Smooth muscle cell of the pulmonary artery (primary cell): ENCODE data around the gene FKBP8. TPM values are rescaled to one million over a fixed set of nuclear protein-coding genes. Genes with fewer than 3 reads are reported as not detected.

Source experiments
- total RNA-seq: library from RNA; depleted of rRNA; stranded (reverse); fragments of >200 nt; gene quantifications from 2 replicates; pipeline ENCODE4 v1.2.3, GENCODE V29; 2014

FKBP8 gene
- total RNA-seq = 299 and 304 TPM in 2 replicates

GRCh38 chr19:18542941-18543813 lies at the start of gene FKBP8:
Gene FKBP8, minus strand, starts transcription at chr19:18543573. Its CDS starts 1,603 bp downstream, at chr19:18541970.

GRCh38 chr19:18588611-18589379 lies 45.4 kb upstream of the FKBP8 start, which contains the start of gene REX1BD:
Gene REX1BD, plus strand, starts transcription at chr19:18588798. Its CDS starts 4 bp downstream, at chr19:18588802.

GRCh38 chr19:18571564-18572344 lies 28.4 kb upstream of the FKBP8 start, which contains the start of gene UBA52:
Gene UBA52, plus strand, starts transcription at chr19:18571857. Its CDS starts 1,444 bp downstream, at chr19:18573301.

GRCh38 chr19:18557411-18558201 lies 14.2 kb upstream of the FKBP8 start, which contains the start of gene KXD1:
Gene KXD1, plus strand, starts transcription at chr19:18557870. Its CDS starts 4,187 bp downstream, at chr19:18562057.

GRCh38 chr19:18521692-18522123 lies 21.7 kb downstream of the FKBP8 start, which contains the start of gene ELL:
Gene ELL, minus strand, starts transcription at chr19:18522070. Its CDS starts 15 bp downstream, at chr19:18522055.

Other genes starting within 250 kb of the FKBP8 start
- gene LSM4, start 220.5 kb downstream of the FKBP8 start, total RNA-seq = 85.4 and 90.5 TPM in 2 replicates
- gene PGPEP1, start 203.0 kb downstream of the FKBP8 start, total RNA-seq = 53.4 and 53.7 TPM in 2 replicates
- 78.5 and 124 TPM in 2 replicates for gene GDF15, start 157.4 kb downstream of the FKBP8 start, total RNA-seq
- gene LRRC25, start 146.0 kb downstream of the FKBP8 start, total RNA-seq = 0.07 TPM in 2 replicates
- 50.0 and 70.0 TPM in 2 replicates for gene SSBP4, start 124.2 kb downstream of the FKBP8 start, total RNA-seq
- gene ISYNA1, start 105.4 kb downstream of the FKBP8 start, total RNA-seq = 16.9 and 63.8 TPM in 2 replicates
- gene ELL, start 21.5 kb downstream of the FKBP8 start, total RNA-seq = 15.2 and 15.3 TPM in 2 replicates
- gene KXD1, start 14.3 kb upstream of the FKBP8 start, total RNA-seq = 70.5 and 81.7 TPM in 2 replicates
- 599 and 748 TPM in 2 replicates for gene UBA52, start 28.3 kb upstream of the FKBP8 start, total RNA-seq
- gene REX1BD, start 45.2 kb upstream of the FKBP8 start, total RNA-seq = 32.8 and 34.7 TPM in 2 replicates
- 68.1 and 189 TPM in 2 replicates for gene CRLF1, start 63.2 kb upstream of the FKBP8 start, total RNA-seq
- gene TMEM59L, start 69.3 kb upstream of the FKBP8 start, total RNA-seq = 4.1 and 6.5 TPM in 2 replicates
- 13.8 and 14.5 TPM in 2 replicates for gene KLHL26, start 93.5 kb upstream of the FKBP8 start, total RNA-seq
- 4.2 and 5.3 TPM in 2 replicates for gene CRTC1, start 140.1 kb upstream of the FKBP8 start, total RNA-seq
- 0.53 and 2.5 TPM in 2 replicates for gene COMP, start 247.7 kb upstream of the FKBP8 start, total RNA-seq